GM20431 (cell line): Measurements from ENCODE around the gene CASKIN1.
"Not testable (repeated sequence)": the region's sequence is repeated elsewhere in the genome, so short reads cannot be mapped to it uniquely, and the experiment has no call there.

ENCODE experiments used
- in situ Hi-C: fragments of 300-500 bp; cut with MseI, MboI; formaldehyde crosslinking; loops from one replicate; pipeline ENCODE4 v1.15.0; 2020; ENCODE audit warnings: low sequenced_read_pairs; ENCODE audit not compliant: unreplicated experiment

The CASKIN1 gene

GRCh38 chr16:2148714-2149629, 47.4 kb downstream of the CASKIN1 start:
- in situ Hi-C loops = loop anchor here (10.0 kb wide), 1 partner anchor 124 kb away; the partner anchor contains the start of gene NHERF2

DNA sequence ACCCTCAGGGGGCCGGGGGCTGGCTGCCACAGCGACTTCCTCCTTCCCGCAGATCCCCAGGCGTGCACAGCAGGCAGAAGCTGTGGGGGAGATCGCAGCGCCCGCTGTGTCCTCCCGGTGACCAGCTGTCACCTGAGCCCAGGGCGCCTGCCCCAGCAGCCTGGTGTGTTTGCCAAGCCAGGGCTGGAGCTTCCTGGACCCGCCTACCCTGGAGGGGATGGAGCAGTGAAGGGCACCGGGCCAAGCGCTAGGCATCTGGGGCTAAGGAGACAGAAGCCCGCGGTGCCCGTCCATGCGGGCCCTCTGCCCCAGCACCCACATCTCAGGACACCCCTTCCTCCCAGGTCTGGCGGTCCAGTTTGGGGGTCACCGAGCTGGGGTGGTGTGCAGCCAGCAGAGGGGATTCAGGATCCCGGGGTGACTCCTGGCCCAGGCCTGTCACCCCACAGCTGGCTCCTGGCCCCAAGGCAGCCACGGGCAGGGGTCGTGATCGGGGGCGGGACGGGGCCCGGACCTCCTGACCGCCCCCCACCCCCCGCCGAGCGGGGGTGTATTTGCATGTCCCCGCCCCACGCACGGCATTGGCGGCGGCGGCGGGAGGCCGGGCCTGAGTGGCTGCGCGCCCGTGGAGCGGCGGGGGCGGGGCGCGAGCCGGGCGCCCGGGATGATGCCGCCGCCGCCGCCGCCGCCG, 48.3 kb downstream of the CASKIN1 start, which contains the start of gene RAB26:
Gene RAB26 (plus strand): TSS at position 645 of the 691 bp plus-strand sequence. CDS start 159 bp downstream, outside the sequence.
- in situ Hi-C loops = loop anchor here (10.0 kb wide), 1 partner anchor 123 kb away; the partner anchor contains the start of gene NHERF2

GRCh38 chr16:2147378-2147777, 49.0 kb downstream of the CASKIN1 start:
- in situ Hi-C loops = loop anchor here (10.0 kb wide), 1 partner anchor 123 kb away; the partner anchor contains the start of gene NHERF2

DNA sequence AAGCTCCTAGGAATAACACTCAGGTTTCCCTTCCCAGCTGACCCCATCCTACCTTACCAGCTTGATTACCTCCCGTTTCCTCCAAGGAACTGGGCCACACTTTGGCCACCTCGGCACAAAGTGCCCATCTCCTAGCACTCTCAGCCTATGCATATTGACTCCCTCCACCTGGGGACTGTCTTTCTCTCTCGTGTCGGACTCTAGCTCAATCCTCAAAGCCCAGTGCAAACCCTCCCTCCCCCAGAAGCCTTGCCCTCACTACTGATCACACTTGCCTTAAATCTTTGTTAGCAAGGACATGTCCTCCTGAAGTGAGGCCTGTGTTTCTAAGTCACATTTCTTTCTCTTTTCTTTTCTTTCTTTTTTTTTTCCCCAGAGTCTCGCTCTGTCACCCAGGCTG, 50.6 kb downstream of the CASKIN1 start:
- in situ Hi-C loops = loop anchor here (10.0 kb wide), 1 partner anchor 121 kb away; the partner anchor contains the start of gene NHERF2

DNA sequence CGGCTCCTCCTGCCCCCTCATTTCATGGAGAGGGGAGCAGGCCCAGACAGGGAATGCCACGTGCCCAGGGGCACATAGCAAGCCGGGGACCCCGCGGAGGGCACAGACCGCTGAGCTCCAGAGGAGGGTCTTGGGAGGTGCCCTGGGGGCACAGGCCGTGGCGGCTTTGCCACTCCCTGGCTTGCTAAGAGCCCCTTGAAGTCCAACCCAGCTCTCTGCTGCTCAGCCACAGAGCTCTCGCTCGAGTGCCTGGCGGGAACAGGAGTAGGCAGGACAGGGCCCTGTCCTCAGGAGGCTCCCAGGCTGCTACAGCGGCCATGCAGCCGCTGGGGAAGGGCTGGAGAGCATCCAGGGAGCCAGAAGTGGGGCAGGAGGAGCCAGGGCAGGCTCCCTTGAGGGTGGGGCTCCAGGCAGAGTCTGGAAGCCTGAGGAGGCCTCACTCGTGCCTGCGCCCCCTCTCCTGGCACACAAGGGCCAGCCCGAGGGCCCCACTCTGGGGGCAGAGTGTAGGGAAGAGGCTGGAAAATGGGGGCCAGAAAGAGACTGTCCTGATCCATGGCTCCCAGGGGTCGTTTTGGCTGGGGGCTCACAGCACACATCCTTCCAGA, 52.4 kb downstream of the CASKIN1 start:
- in situ Hi-C loops = loop anchor here (10.0 kb wide), 1 partner anchor 119 kb away; the partner anchor contains the start of gene NHERF2

DNA sequence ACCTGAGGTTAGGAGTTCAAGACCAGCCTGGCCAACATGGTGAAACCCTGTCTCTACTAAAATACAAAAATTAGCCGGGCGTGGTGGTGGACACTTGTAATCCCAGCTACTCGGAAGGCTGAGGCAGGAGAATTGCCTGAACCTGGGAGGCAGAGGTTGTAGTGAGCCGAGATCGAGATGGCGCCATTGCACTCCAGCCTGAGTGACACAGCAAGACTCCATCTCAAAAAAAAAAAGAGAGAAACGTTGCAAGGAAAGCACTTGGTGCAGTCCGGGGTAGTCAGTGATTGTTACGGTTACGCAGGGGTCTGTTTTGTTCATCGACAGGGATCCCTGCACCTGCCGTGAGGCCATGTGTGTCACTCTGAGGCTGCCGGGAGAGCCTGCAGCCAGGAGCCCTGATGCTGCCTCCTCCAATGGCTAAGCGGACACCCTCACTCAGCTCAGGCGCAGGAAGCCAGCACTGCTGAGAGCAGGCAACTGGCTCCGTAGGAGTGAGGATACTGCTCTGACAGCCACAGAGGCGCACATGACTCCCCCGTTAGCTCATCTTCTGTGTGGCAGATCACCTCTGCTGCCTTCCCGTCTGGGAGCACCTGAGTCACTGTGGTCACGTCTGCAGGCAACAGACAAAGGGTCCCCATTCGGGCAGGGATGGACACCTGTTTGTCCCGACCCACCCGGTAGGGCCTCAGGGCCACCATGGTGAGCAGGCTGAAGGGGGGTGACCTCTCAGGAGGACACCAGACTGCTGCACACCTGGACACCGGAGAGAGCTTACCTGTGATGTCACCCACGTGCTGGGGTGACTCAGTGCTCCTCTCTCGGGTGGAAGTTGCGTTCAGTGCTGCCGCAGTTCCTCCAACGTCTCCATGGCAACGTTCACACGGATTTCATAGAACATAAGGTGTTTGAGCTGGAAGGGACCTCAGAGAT, 53.2 kb downstream of the CASKIN1 start:
- in situ Hi-C loops = loop anchor here (10.0 kb wide), 1 partner anchor 118 kb away; the partner anchor contains the start of gene NHERF2

DNA sequence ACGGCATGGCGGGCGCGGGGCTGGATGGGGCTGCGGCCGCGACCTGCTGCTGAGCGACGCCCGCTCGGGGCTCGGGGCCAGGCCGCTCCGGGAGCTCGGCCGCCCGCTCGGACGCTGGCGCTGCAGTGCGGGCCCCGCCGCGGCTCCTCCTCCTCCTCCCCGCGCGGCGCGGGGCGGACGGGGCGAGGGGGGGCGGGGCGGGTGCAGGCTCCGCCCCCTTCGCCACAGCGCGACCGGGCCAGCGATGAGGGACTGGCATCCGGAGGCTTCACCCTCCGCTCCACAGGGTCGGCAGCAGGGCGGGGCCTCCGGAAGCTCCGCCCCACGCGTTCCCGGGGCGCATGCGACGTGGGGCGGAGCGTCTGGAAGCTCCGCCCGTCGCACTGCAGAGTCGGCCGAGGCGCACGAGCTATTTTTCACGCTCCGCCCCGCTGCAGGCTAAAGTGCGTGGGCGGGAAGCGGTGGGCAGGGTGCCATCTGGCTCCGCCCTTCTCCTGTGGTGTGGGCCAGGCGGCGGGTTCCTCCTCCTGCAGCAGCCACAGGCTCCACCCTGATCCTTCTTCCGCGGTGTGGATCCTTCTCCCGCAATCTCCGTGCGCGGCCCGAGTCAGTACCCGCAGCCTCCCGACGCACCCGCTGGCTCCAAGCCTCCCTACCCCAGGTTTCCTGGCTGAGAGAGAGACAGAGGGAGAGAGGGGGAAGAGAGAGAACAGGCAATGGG, 60.5 kb downstream of the CASKIN1 start, which contains the start of gene PKD1:
Gene PKD1 (minus strand): TSS at position 129 of the 721 bp plus-strand sequence. CDS start 209 bp downstream, outside the sequence.
- in situ Hi-C loops = not testable (repeated sequence)

- in situ Hi-C loops = not testable (repeated sequence)
These were observed 61.3 kb downstream of the CASKIN1 start for GRCh38 chr16:2135071-2135470.

DNA sequence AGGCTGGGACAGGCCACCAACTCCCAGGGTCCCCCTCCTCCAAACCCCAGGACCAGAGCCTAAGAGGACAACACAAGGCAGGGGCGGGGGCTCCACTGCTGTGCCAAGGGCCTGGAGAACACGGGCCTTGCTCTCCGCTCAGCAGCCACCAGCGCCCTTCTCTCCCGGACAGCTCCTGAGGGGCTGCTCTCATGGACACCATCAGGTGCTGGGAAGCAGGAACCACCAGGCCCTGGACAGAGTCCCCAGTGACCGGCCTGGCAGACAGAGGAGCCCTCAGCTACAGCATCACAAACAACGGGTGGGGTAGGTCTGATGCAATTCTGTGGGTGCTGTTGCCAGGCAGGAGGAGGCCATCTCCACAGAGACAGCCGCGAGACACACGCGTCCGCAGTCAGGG, 62.6 kb downstream of the CASKIN1 start:
- in situ Hi-C loops = not testable (repeated sequence)

GRCh38 chr16:2129890-2130447, 66.4 kb downstream of the CASKIN1 start:
- in situ Hi-C loops = not testable (repeated sequence)

DNA sequence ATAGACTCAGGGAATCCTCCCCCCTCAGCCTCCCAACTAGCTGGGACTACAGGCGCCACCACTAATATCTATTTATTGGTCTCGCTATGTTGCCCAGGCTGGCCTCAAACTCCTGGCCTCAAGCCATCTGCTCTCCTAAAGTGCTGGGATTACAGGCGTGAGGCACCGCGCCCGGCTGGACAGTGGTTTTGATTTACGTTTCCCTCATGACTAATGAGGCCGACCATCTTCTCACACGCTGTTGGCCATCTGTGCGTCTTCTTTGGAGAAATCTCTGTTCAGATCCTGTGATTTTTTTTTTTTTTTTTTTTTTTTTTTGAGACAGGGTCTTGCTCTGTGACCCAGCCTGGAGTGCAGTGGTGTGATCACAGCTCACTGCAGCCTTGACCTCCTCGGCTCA, 67.2 kb downstream of the CASKIN1 start:
- in situ Hi-C loops = not testable (repeated sequence)

GRCh38 chr16:2127630-2128280, 68.7 kb downstream of the CASKIN1 start:
- in situ Hi-C loops = not testable (repeated sequence)
